Parathyroid adenoma (tissue), 2 donors: ENCODE data around the gene STX8.

ENCODE experiments used
- H2AFZ ChIP-seq: fragments of 300-600 bp; sonication (generic); one replicate; pipeline ENCODE4 v1.7.0; 2017; ENCODE audit warnings: antibody characterized with exemption, mild to moderate bottlenecking
- H3K27ac ChIP-seq: fragments of 300-600 bp; sonication (generic); one replicate; pipeline ENCODE4 v1.7.0; 2017
- H3K27me3 ChIP-seq: fragments of 300-600 bp; sonication (generic); one replicate; pipeline ENCODE4 v1.7.0; 2017; ENCODE audit warnings: low read length; ENCODE audit not compliant: control insufficient read depth, insufficient read depth
- H3K36me3 ChIP-seq: fragments of 300-600 bp; sonication (generic); one replicate; pipeline ENCODE4 v1.7.0; 2017; ENCODE audit warnings: low read length; ENCODE audit not compliant: control insufficient read depth, insufficient read depth
- H3K4me1 ChIP-seq: fragments of 300-600 bp; sonication (generic); one replicate; pipeline ENCODE4 v1.7.0; 2017; ENCODE audit warnings: control low read depth
- H3K4me2 ChIP-seq: fragments of 300-600 bp; sonication (generic); one replicate; pipeline ENCODE4 v1.7.0; 2017; ENCODE audit warnings: low read length
- H3K4me3 ChIP-seq: fragments of 300-600 bp; sonication (generic); one replicate; pipeline ENCODE4 v1.7.0; 2017; ENCODE audit warnings: low read depth, low read length
- H3K79me2 ChIP-seq: fragments of 300-600 bp; sonication (generic); one replicate; pipeline ENCODE4 v1.7.0; 2017; ENCODE audit warnings: control low read depth
- H3K9ac ChIP-seq: fragments of 300-600 bp; sonication (generic); one replicate; pipeline ENCODE4 v1.7.0; 2017; ENCODE audit warnings: mild to moderate bottlenecking
- H3K9me3 ChIP-seq: fragments of 300-600 bp; sonication (generic); one replicate; pipeline ENCODE4 v1.7.0; 2017; ENCODE audit warnings: low read length; ENCODE audit not compliant: control insufficient read depth
- CTCF ChIP-seq: fragments of 300-600 bp; sonication (generic); IDR thresholded peaks from one replicate; pipeline ENCODE4 v1.7.0; 2017; ENCODE audit warnings: antibody characterized with exemption, mild to moderate bottlenecking
- donor health status: primary hyperparathyroidism.

STX8 gene

GRCh38 chr17:9513266-9513665, 62.4 kb downstream of the STX8 start:
- no peak for TF ChIP-seq CTCF
- Histone ChIP-seq H3K27me3 (no peaks in the 10 kb centered on the region), H3K4me2 (no peak overlapping the region), H3K4me1 (no peaks in the 10 kb centered on the region), H3K27ac (no peak overlapping the region), H3K4me3 (no peak overlapping the region), H3K9me3 (no peaks in the 10 kb centered on the region), H3K36me3 (no peaks in the 10 kb centered on the region), H3K9ac (no peak overlapping the region), H2AFZ (no peak overlapping the region), H3K79me2 (peaks cover 14% of the 10 kb centered on the region)

GRCh38 chr17:9512323-9513168, 63.1 kb downstream of the STX8 start:
- Histone ChIP-seq H3K4me2 (no peak overlapping the region), H3K4me1 (no peaks in the 10 kb centered on the region), H3K27ac (no peak overlapping the region), H2AFZ (no peak overlapping the region), H3K36me3 (no peaks in the 10 kb centered on the region), H3K9me3 (no peaks in the 10 kb centered on the region), H3K27me3 (no peaks in the 10 kb centered on the region), H3K4me3 (no peak overlapping the region), H3K9ac (no peak overlapping the region), H3K79me2 (peaks cover 15% of the 10 kb centered on the region)
- no peak for TF ChIP-seq CTCF

GRCh38 chr17:9509236-9509816, 66.3 kb downstream of the STX8 start:
- Histone ChIP-seq H3K4me3 (no peak overlapping the region), H3K79me2 (peaks cover 15% of the 10 kb centered on the region), H3K4me2 (no peak overlapping the region), H3K9ac (no peak overlapping the region), H3K4me1 (no peaks in the 10 kb centered on the region), H2AFZ (no peak overlapping the region), H3K36me3 (no peaks in the 10 kb centered on the region), H3K27me3 (no peaks in the 10 kb centered on the region), H3K9me3 (no peaks in the 10 kb centered on the region), H3K27ac (no peak overlapping the region)
- TF ChIP-seq CTCF, result no peak

GRCh38 chr17:9499041-9499440, 76.6 kb downstream of the STX8 start:
- no peak overlapping the region for H3K27ac ChIP-seq
- no peaks in the 10 kb centered on the region for H3K4me1 ChIP-seq
- no peak overlapping the region for H3K9ac ChIP-seq
- no peaks in the 10 kb centered on the region for H3K9me3 ChIP-seq
- H3K4me3 ChIP-seq, result no peak overlapping the region
- TF ChIP-seq CTCF, result no peak
- no peaks in the 10 kb centered on the region for H3K79me2 ChIP-seq
- H3K36me3 ChIP-seq, result no peaks in the 10 kb centered on the region
- no peak overlapping the region for H3K4me2 ChIP-seq
- no peaks in the 10 kb centered on the region for H3K27me3 ChIP-seq
- no peak overlapping the region for H2AFZ ChIP-seq
